B cell (primary cell): ENCODE data around the gene TIFAB.

ENCODE experiments used
- CTCF ChIP-seq: fragments of 200-600 bp; IDR thresholded peaks from one replicate; pipeline ENCODE4 v1.8.0; 2022; ENCODE audit warnings: antibody characterized with exemption, mild to moderate bottlenecking
- EZH2 ChIP-seq: IDR thresholded peaks from 2 replicates; pipeline ENCODE4 v1.6.1; 2012; ENCODE audit warnings: borderline replicate concordance, low read depth, mild to moderate bottlenecking, moderate library complexity, low read length; ENCODE audit not compliant: insufficient read depth, poor library complexity, severe bottlenecking

DNA sequence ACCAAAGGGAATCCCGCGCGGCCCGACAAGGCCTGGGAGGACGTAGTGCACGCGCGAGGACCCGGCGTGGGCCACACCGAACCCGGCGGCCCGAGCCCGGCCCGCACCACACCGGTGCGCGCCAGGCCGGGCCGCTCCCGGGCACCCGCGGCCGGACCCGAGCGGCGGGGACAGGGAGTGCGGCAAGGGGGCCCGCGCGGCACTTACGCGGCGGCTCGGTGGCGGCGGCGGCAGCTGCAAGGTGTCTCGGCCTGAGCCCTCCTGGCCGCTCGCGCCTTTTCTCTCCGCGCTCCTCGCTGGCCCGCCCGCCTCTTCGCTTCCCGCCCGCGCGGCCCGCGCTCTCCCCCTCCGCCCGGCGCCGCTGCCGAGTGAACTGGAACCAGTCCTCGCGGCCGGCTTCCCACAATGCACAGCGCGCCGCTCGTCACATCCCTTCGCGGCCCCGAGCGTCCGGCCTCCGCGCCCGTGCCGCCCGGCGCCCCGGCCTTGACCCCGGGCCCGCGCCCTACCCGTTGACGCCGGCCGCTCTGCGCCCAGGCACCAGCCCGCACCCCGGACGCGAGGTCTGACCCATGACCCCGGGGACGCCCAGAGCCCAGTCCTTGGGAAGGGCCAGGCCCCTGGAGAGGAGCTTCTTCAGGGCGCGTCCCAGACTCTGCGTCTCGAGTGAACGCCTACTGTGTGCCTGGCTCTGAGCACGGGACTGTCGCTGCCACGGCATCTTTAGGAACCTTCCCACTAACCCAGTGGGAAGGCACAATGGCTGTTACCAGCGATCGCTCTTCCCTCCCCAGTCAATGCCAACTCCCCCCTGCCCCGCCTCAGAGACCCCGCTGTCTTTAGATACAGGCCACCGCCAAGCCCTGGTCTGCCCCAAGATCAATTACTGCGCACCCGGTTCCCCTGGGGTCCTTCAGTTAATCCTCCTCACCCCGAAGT is 53.0 kb downstream of the TIFAB start, which contains the start of gene MACROH2A1:
- TF ChIP-seq CTCF (no peak), EZH2 (no peak)
